Mesendoderm (in vitro differentiated cells): ENCODE measurements around the gene PCNT.

Experiments
- DNase-seq: peaks from one replicate; pipeline ENCODE4 v3.0.0; 2013
- H2AK5ac ChIP-seq: 2 replicates; pipeline ENCODE4 v1.6.1; 2013; ENCODE audit warnings: low read length, inconsistent platforms
- H2BK120ac ChIP-seq: 2 replicates; pipeline ENCODE4 v1.6.1; 2013; ENCODE audit warnings: low read depth, mild to moderate bottlenecking, low read length, moderate library complexity, mixed read lengths
- H2BK15ac ChIP-seq: replicated peaks from 2 replicates; pipeline ENCODE4 v1.6.1; 2013; ENCODE audit warnings: low read depth, mild to moderate bottlenecking, moderate library complexity
- H2BK5ac ChIP-seq: 2 replicates; pipeline ENCODE4 v1.6.1; 2013; ENCODE audit warnings: low read length, inconsistent platforms
- H3K18ac ChIP-seq: 2 replicates; pipeline ENCODE4 v1.6.1; 2013; ENCODE audit warnings: mild to moderate bottlenecking, low read length, mixed read lengths
- H3K23ac ChIP-seq: one replicate; pipeline ENCODE4 v1.6.1; 2013; ENCODE audit warnings: low read length
- H3K27ac ChIP-seq: 2 replicates; pipeline ENCODE4 v1.5.1; 2013; ENCODE audit warnings: low read depth, mild to moderate bottlenecking, inconsistent platforms, low read length, moderate library complexity
- H3K27me3 ChIP-seq: 2 replicates; pipeline ENCODE4 v1.6.1; 2013; ENCODE audit warnings: low read length, control low read depth, mild to moderate bottlenecking, inconsistent platforms; ENCODE audit not compliant: insufficient read depth, poor library complexity
- H3K36me3 ChIP-seq: 2 replicates; pipeline ENCODE4 v1.6.1; 2013; ENCODE audit warnings: low read length, inconsistent platforms; ENCODE audit not compliant: control insufficient read depth, insufficient read depth
- H3K4ac ChIP-seq: one replicate; pipeline ENCODE4 v1.6.1; 2013; ENCODE audit warnings: low read depth, mild to moderate bottlenecking, low read length, moderate library complexity
- H3K4me1 ChIP-seq: 2 replicates; pipeline ENCODE4 v1.6.1; 2013; ENCODE audit warnings: low read depth, low read length, inconsistent platforms; ENCODE audit not compliant: control insufficient read depth
- H3K4me2 ChIP-seq: 2 replicates; pipeline ENCODE4 v1.6.1; 2013; ENCODE audit warnings: low read length
- H3K4me3 ChIP-seq: 2 replicates; pipeline ENCODE4 v1.5.1; 2013; ENCODE audit warnings: mild to moderate bottlenecking, low read length
- H3K56ac ChIP-seq: one replicate; pipeline ENCODE4 v1.6.1; 2013; ENCODE audit warnings: low read length
- H3K79me1 ChIP-seq: 2 replicates; pipeline ENCODE4 v1.6.1; 2013; ENCODE audit warnings: low read length, inconsistent platforms
- H3K79me2 ChIP-seq: 2 replicates; pipeline ENCODE4 v1.6.1; 2013; ENCODE audit warnings: mild to moderate bottlenecking, low read length; ENCODE audit not compliant: control insufficient read depth, insufficient read depth
- H3K9ac ChIP-seq: 2 replicates; pipeline ENCODE4 v1.6.1; 2013; ENCODE audit warnings: low read length, inconsistent platforms
- H4K5ac ChIP-seq: one replicate; pipeline ENCODE4 v1.6.1; 2013; ENCODE audit warnings: low read length
- H4K8ac ChIP-seq: one replicate; pipeline ENCODE4 v1.6.1; 2013; ENCODE audit warnings: low read depth, mild to moderate bottlenecking, control low read depth, low read length, moderate library complexity
- WGBS: extraction: QIAGEN DNeasy Blood & Tissue Kit; methylation state at CpG from one replicate; pipeline ENCODE4 v1.1.7; 2013; ENCODE audit warnings: low lambda C conversion rate, missing lambda C conversion rate; ENCODE audit not compliant: insufficient coverage; ENCODE audit errors: extremely low coverage; 5-methylcytosine and 5-hydroxymethylcytosine counted together

The PCNT gene

DNA sequence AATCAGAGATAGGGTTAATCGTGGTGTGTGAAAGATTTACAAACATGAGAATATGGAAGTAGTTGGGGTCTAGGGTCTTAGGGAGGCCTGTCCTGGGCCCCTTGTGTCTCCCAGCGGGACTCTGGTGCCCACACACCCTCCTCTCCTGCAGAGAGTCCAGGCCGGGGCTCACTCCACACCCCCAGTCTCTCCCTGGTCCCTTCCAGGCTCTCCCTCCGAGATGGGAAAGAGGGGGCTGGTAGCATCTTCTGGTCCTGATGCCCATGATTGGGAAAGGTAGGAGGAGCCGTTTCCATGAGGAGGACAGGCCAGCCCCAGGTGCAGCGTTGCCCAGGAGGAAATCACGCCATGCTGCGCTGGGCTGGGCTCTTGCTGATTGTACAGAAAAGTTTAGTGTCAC lies 26.6 kb downstream of the PCNT start:
- H2BK5ac ChIP-seq, result no peak overlapping the region
- no peak overlapping the region for H2AK5ac ChIP-seq
- no peak overlapping the region for H2BK120ac ChIP-seq
- DNase-seq, result no peak
- peaks cover 5% of the 10 kb centered on the region for H3K79me1 ChIP-seq
- H3K79me2 ChIP-seq, result no peaks in the 10 kb centered on the region
- no peak overlapping the region for H3K4me3 ChIP-seq
- no peaks in the 10 kb centered on the region for H3K27me3 ChIP-seq
- peaks cover 23% of the 10 kb centered on the region for H3K36me3 ChIP-seq
- no peak overlapping the region for H3K9ac ChIP-seq
- no peak overlapping the region for H3K18ac ChIP-seq
- H4K5ac ChIP-seq, result no peak overlapping the region
- no peak overlapping the region for H2BK15ac ChIP-seq
- no peaks in the 10 kb centered on the region for H3K4me1 ChIP-seq
- no peak overlapping the region for H3K27ac ChIP-seq
- H4K8ac ChIP-seq, result no peak overlapping the region
- WGBS, result no CpG with 5 or more reads among the region's 8 CpGs
- H3K56ac ChIP-seq, result no peak overlapping the region
- H3K4ac ChIP-seq, result no peak overlapping the region
- no peak overlapping the region for H3K4me2 ChIP-seq
- H3K23ac ChIP-seq, result no peak overlapping the region

DNA sequence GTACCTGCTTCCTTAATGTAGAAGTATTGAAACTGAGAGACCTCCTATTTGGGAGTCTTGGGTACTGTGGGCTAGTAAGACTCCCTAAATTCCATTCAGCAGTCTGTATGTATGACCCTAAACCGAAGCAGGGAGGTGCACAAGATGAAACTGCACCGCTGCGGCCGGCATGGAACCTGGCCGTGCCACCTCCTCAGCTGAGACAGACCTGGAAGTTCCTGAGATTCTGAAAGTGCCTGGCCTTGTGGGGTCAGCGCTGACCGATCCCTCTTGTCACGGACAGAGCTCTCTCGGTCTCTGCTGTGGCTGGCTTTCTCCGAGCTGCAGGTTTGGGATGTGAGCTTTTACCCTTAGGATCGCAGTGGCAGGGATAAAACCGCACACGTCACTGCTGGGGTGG lies 27.0 kb downstream of the PCNT start:
- Histone ChIP-seq H2BK15ac (no peak overlapping the region), H3K4me2 (no peak overlapping the region), H2BK120ac (no peak overlapping the region), H3K56ac (no peak overlapping the region), H3K4me1 (no peaks in the 10 kb centered on the region), H3K27me3 (no peaks in the 10 kb centered on the region), H3K79me1 (peaks cover 2% of the 10 kb centered on the region), H4K5ac (no peak overlapping the region), H2AK5ac (no peak overlapping the region), H4K8ac (no peak overlapping the region), H3K27ac (no peak overlapping the region), H3K9ac (no peak overlapping the region), H3K4me3 (no peak overlapping the region), H3K18ac (no peak overlapping the region), H3K23ac (no peak overlapping the region), H3K36me3 (peaks cover 19% of the 10 kb centered on the region), H3K4ac (no peak overlapping the region), H3K79me2 (no peaks in the 10 kb centered on the region), H2BK5ac (no peak overlapping the region)
- DNase-seq, result no peak
- no CpG with 5 or more reads among the region's 13 CpGs for WGBS

DNA sequence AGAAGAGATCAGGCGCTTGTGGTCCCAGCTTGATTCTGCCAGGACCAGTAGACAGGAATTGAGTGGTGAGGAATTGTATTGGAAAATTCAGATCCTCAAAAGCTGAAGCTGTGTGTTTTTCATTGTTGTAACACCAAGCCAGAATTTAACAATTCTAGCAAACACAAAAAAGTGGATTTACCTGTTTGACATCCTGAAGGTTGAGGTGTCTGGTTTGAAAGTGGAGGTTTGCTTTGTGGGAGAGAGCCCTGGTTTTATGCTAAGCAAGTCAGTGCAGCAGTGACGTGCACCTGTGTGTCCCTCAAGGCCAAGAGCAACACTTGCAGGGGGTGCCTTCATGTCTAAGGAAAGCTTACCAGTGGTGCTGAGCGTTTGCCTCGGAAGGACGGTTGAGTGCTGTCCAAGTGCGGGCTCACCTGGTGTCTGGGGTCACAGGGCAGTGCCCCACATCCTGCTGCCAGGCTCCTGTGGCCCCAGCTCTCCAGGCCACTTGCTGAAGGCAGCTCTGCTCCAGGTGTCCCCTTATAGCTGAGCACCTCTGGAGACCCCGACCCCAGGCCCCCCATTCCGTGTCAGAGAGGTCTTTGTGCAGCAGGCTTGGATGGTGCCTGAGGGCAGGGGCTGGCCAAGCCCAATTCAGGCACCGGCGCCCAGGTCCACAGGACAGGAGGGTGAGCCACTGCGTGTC lies 27.7 kb downstream of the PCNT start:
- H3K4ac ChIP-seq, result no peak overlapping the region
- no peak overlapping the region for H2BK120ac ChIP-seq
- no peak overlapping the region for H4K5ac ChIP-seq
- H3K23ac ChIP-seq, result no peak overlapping the region
- H3K18ac ChIP-seq, result no peak overlapping the region
- no peaks in the 10 kb centered on the region for H3K79me2 ChIP-seq
- H3K56ac ChIP-seq, result no peak overlapping the region
- no peak overlapping the region for H3K4me3 ChIP-seq
- DNase-seq, result no peak
- no peak overlapping the region for H4K8ac ChIP-seq
- H3K27me3 ChIP-seq, result no peaks in the 10 kb centered on the region
- no peaks in the 10 kb centered on the region for H3K4me1 ChIP-seq
- peaks cover 2% of the 10 kb centered on the region for H3K79me1 ChIP-seq
- WGBS, result no CpG with 5 or more reads among the region's 11 CpGs
- H2BK15ac ChIP-seq, result no peak overlapping the region
- no peak overlapping the region for H2BK5ac ChIP-seq
- no peak overlapping the region for H3K4me2 ChIP-seq
- no peak overlapping the region for H3K9ac ChIP-seq
- no peak overlapping the region for H3K27ac ChIP-seq
- peaks cover 22% of the 10 kb centered on the region for H3K36me3 ChIP-seq
- no peak overlapping the region for H2AK5ac ChIP-seq

DNA sequence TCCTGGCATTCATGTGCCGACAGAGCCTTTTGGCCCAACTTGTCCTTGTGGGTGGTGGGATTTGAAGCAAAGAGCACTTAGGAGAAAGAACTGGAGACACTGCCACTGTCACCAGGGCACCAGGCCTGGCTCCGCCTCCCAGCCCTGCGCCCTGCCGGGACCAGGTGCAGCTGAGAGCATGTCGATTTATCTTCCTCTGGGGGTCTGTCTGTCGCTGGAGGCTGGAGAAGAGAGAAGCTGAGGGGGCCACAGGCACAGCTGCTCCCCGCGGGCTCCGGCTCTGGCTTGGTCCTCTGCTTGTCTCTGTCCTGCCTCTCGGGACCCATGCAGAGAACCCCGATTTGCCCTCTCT lies 28.2 kb downstream of the PCNT start:
- H3K79me2 ChIP-seq, result no peaks in the 10 kb centered on the region
- no peak overlapping the region for H2AK5ac ChIP-seq
- H3K56ac ChIP-seq, result no peak overlapping the region
- H3K36me3 ChIP-seq, result peaks cover 22% of the 10 kb centered on the region
- H3K27me3 ChIP-seq, result no peaks in the 10 kb centered on the region
- no peak overlapping the region for H3K4me3 ChIP-seq
- no peak overlapping the region for H2BK15ac ChIP-seq
- no peak overlapping the region for H2BK120ac ChIP-seq
- H4K8ac ChIP-seq, result no peak overlapping the region
- H3K79me1 ChIP-seq, result peaks cover 2% of the 10 kb centered on the region
- no peak for DNase-seq
- H3K9ac ChIP-seq, result no peak overlapping the region
- WGBS, result no CpG with 5 or more reads among the region's 11 CpGs
- no peak overlapping the region for H3K4me2 ChIP-seq
- H3K27ac ChIP-seq, result no peak overlapping the region
- H3K4ac ChIP-seq, result no peak overlapping the region
- no peak overlapping the region for H4K5ac ChIP-seq
- H3K4me1 ChIP-seq, result no peaks in the 10 kb centered on the region
- no peak overlapping the region for H3K18ac ChIP-seq
- no peak overlapping the region for H3K23ac ChIP-seq
- H2BK5ac ChIP-seq, result no peak overlapping the region

DNA sequence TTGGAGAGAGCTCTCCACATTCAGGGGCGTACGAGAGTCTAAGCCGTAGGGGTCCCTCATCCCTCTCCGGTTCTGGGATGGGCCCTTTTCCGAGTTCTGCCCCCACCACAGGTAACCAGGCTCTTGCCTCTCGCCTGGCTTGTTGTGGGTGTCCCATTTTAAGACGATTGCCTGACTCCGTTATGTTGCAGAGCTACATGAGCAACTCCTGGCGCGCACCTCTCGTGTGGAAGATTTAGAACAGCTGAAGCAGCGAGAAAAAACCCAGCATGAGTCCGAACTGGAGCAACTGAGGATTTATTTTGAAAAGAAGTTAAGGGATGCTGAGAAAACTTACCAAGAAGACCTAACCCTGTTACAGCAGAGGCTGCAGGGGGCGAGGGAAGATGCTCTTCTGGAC lies 29.0 kb downstream of the PCNT start:
- H4K8ac ChIP-seq, result no peak overlapping the region
- H2BK5ac ChIP-seq, result no peak overlapping the region
- H2BK120ac ChIP-seq, result no peak overlapping the region
- DNase-seq, result no peak
- H2BK15ac ChIP-seq, result no peak overlapping the region
- no peak overlapping the region for H3K23ac ChIP-seq
- no peak overlapping the region for H3K18ac ChIP-seq
- H3K27ac ChIP-seq, result no peak overlapping the region
- no peak overlapping the region for H2AK5ac ChIP-seq
- no peak overlapping the region for H3K4ac ChIP-seq
- H3K4me1 ChIP-seq, result no peaks in the 10 kb centered on the region
- H3K27me3 ChIP-seq, result no peaks in the 10 kb centered on the region
- no peak overlapping the region for H3K4me3 ChIP-seq
- H3K4me2 ChIP-seq, result no peak overlapping the region
- H3K79me2 ChIP-seq, result no peaks in the 10 kb centered on the region
- no peak overlapping the region for H3K56ac ChIP-seq
- H3K36me3 ChIP-seq, result peaks cover 18% of the 10 kb centered on the region
- H4K5ac ChIP-seq, result no peak overlapping the region
- no CpG with 5 or more reads among the region's 14 CpGs for WGBS
- H3K9ac ChIP-seq, result no peak overlapping the region
- peaks cover 2% of the 10 kb centered on the region for H3K79me1 ChIP-seq

DNA sequence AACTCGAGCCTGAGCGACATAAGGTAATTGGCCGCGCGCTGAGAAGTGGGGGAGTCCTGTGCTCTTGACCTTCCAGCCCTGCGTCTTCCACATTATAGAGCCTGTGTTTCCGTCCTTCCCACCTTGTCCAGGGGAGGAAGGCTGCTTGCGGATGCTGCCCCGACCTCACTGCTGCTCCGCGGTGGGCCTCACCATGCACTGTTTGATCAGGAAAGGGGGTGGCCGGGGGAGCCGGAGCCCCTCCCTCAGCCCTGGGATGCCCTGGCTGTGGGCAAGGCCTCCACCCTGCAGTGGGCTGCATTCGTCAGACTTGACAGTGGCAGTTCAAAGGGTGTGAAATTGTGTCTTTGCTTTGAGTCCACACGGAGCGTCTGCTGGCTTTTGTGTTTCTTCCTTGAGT lies 30.1 kb downstream of the PCNT start:
- H3K79me1 ChIP-seq, result no peaks in the 10 kb centered on the region
- no peak overlapping the region for H3K23ac ChIP-seq
- no peak overlapping the region for H4K8ac ChIP-seq
- H3K9ac ChIP-seq, result no peak overlapping the region
- no peak overlapping the region for H3K4me2 ChIP-seq
- H3K36me3 ChIP-seq, result peaks cover 16% of the 10 kb centered on the region
- H3K4ac ChIP-seq, result no peak overlapping the region
- no peak overlapping the region for H2AK5ac ChIP-seq
- no peaks in the 10 kb centered on the region for H3K27me3 ChIP-seq
- no peak overlapping the region for H2BK15ac ChIP-seq
- H3K4me3 ChIP-seq, result no peak overlapping the region
- no peak overlapping the region for H3K56ac ChIP-seq
- H3K79me2 ChIP-seq, result no peaks in the 10 kb centered on the region
- H2BK5ac ChIP-seq, result no peak overlapping the region
- no CpG with 5 or more reads among the region's 16 CpGs for WGBS
- no peak overlapping the region for H4K5ac ChIP-seq
- H3K4me1 ChIP-seq, result no peaks in the 10 kb centered on the region
- no peak overlapping the region for H2BK120ac ChIP-seq
- no peak overlapping the region for H3K27ac ChIP-seq
- DNase-seq, result no peak
- no peak overlapping the region for H3K18ac ChIP-seq
